Measurements from ENCODE around the gene SS18L1. TPM values are rescaled to one million over a fixed set of nuclear protein-coding genes. Genes with fewer than 3 reads are reported as not detected.

The SS18L1 gene
- total and polyA plus RNA-seq, 10 of the 15 experiments (the other 5 are each of a cell fraction or from before 2014, with no cell fraction given) = 1.8 to 20.0 (median 6.6) TPM

GRCh38 chr20:62205618-62206387 lies 62.2 kb downstream of the SS18L1 start:
- WGBS (ENCODE audit: insufficient coverage, insufficient replicate concordance, low lambda C conversion rate, missing lambda C conversion rate) = 94% methylated on average over 38 of the region's 38 CpGs
- in situ Hi-C loops (cut with MboI) = no loop called here
- no peak overlapping the region for H3K4me3 ChIP-seq
- TF ChIP-seq SIN3A (IDR thresholded peaks at IDR 0.05; ENCODE audit: low read depth, low read length) (no peak), ZBTB40 (IDR thresholded peaks at IDR 0.05; ENCODE audit: borderline replicate concordance) (no peak), BCL3 (IDR thresholded peaks at IDR 0.05; ENCODE audit: borderline replicate concordance, insufficient read depth, low read depth, low read length, poor library complexity, severe bottlenecking) (no peak), CHD4 (IDR thresholded peaks at IDR 0.05) (no peak), JUNB (IDR thresholded peaks at IDR 0.05) (no peak), TAF1 (IDR thresholded peaks at IDR 0.05; ENCODE audit: borderline replicate concordance, low read depth, low read length) (no peak), STAT1 (conservative IDR thresholded peaks at IDR 0.05) (no peak), ZNF274 (IDR thresholded peaks at IDR 0.05; ENCODE audit: insufficient read depth, insufficient read length) (no peak), TCF7 (IDR thresholded peaks at IDR 0.05; ENCODE audit: borderline replicate concordance) (no peak), PBX3 (IDR thresholded peaks at IDR 0.05; ENCODE audit: insufficient replicate concordance, low read depth, low read length) (no peak), ETV6 (conservative IDR thresholded peaks at IDR 0.05 in 1 of 2, IDR thresholded peaks at IDR 0.05 in 1 of 2; ENCODE audit: borderline replicate concordance in 1 of 2, low read depth in 1 of 2) (no peak), MEF2B (IDR thresholded peaks at IDR 0.05; ENCODE audit: partially characterized antibody, poor library complexity, severe bottlenecking) (no peak), NFIC (IDR thresholded peaks at IDR 0.05; ENCODE audit: low read depth, low read length) (no peak), IKZF1 (conservative IDR thresholded peaks at IDR 0.05) (no peak), POLR2AphosphoS5 (IDR thresholded peaks at IDR 0.05; ENCODE audit: low read length) (no peak), NFXL1 (IDR thresholded peaks at IDR 0.05; ENCODE audit: borderline replicate concordance) (no peak), CREB1 (IDR thresholded peaks at IDR 0.05; ENCODE audit: low read depth) (no peak)
- DNase-seq (ENCODE audit: low read depth, low spot score) = no peak
- no peaks in the 10 kb centered on the region for H3K79me2 ChIP-seq (ENCODE audit: control insufficient read depth, insufficient read depth, low read length)
- H3K9ac ChIP-seq (ENCODE audit: control insufficient read depth, insufficient read depth, low read length) = no peak overlapping the region
- H3K27me3 ChIP-seq (replicated peaks in 1 of 2; ENCODE audit: control insufficient read depth in 2 of 2, insufficient read depth in 2 of 2, low read length in 1 of 2) = no peaks in the 10 kb centered on the region
- CTCF ChIA-PET = no interaction called here
- no peak overlapping the region for H3K27ac ChIP-seq (ENCODE audit: control insufficient read depth, insufficient read depth)
- peaks cover under 1 to 8% of the 10 kb centered on the region in 2 experiments; a peak in 3 of 4 replicates for H3K36me3 ChIP-seq (ENCODE audit: control insufficient read depth in 2 of 2, insufficient read depth in 2 of 2, low read length in 1 of 2)
- peaks cover 14% of the 10 kb centered on the region for H3K4me1 ChIP-seq (ENCODE audit: control insufficient read depth, insufficient read depth, low read length)
- no peak overlapping the region for H2AFZ ChIP-seq (ENCODE audit: control insufficient read depth, low read depth, low read length)
- no peak overlapping the region for H3K4me2 ChIP-seq (ENCODE audit: control insufficient read depth, insufficient read depth)
- intact Hi-C loops (cut with micrococcal nuclease; ENCODE audit: unreplicated experiment) = no loop called here
- SMC1A ChIA-PET (ENCODE audit: uncharacterized antibody, unreplicated experiment) = no interaction called here
- no peaks in the 10 kb centered on the region for H3K9me3 ChIP-seq (replicated peaks; ENCODE audit: control insufficient read depth, insufficient read depth, low read length)
- FAIRE-seq = no peak
- POLR2A ChIA-PET = no interaction called here
- H4K20me1 ChIP-seq (ENCODE audit: control insufficient read depth, insufficient read depth) = no peaks in the 10 kb centered on the region
- ATAC-seq = no peak
- no TSS peak for BruUV-seq (replicated peaks)
- RAD21 ChIA-PET (ENCODE audit: unreplicated experiment) = no interaction called here
